HEK293 (cell line): ENCODE data around the gene HMGB2.

Source experiments
- ELK4 ChIP-seq: IDR thresholded peaks from 2 replicates; pipeline ENCODE4 v1.6.1; 2011; ENCODE audit warnings: mild to moderate bottlenecking, low read depth, low read length, borderline replicate concordance
- OVOL3 ChIP-seq: fragments of 450-650 bp; formaldehyde crosslinking; IDR thresholded peaks from 2 replicates; pipeline ENCODE4 v1.5.1; 2016; ENCODE audit warnings: missing biosample characterization, missing genetic modification characterization
- PRDM10 ChIP-seq: fragments of 450-650 bp; formaldehyde crosslinking; IDR thresholded peaks from 2 replicates; pipeline ENCODE4 v1.5.1; 2016; ENCODE audit warnings: missing biosample characterization, missing genetic modification characterization
- PRDM6 ChIP-seq: fragments of 450-650 bp; formaldehyde crosslinking; IDR thresholded peaks from 2 replicates; pipeline ENCODE4 v1.5.1; 2017; ENCODE audit warnings: missing biosample characterization, missing genetic modification characterization
- REST ChIP-seq: fragments of 450-650 bp; formaldehyde crosslinking; IDR thresholded peaks from 2 replicates; pipeline ENCODE4 v1.5.1; 2016; ENCODE audit warnings: missing biosample characterization, missing genetic modification characterization
- SCRT1 ChIP-seq: fragments of 450-650 bp; formaldehyde crosslinking; IDR thresholded peaks from 2 replicates; pipeline ENCODE4 v1.5.1; 2016; ENCODE audit warnings: missing biosample characterization, missing genetic modification characterization, borderline replicate concordance
- SP2 ChIP-seq: fragments of 450-650 bp; formaldehyde crosslinking; IDR thresholded peaks from 2 replicates; pipeline ENCODE4 v1.5.1; 2016; ENCODE audit warnings: missing biosample characterization, missing genetic modification characterization
- ZNF133 ChIP-seq: fragments of 450-650 bp; formaldehyde crosslinking; IDR thresholded peaks from 2 replicates; pipeline ENCODE4 v1.5.1; 2016; ENCODE audit warnings: missing biosample characterization, missing genetic modification characterization
- ZNF16 ChIP-seq: fragments of 450-650 bp; formaldehyde crosslinking; IDR thresholded peaks from 2 replicates; pipeline ENCODE4 v1.5.1; 2016; ENCODE audit warnings: low read depth, missing biosample characterization, missing genetic modification characterization
- ZNF214 ChIP-seq: fragments of 450-650 bp; formaldehyde crosslinking; IDR thresholded peaks from 2 replicates; pipeline ENCODE4 v1.5.1; 2017; ENCODE audit warnings: missing biosample characterization, mild to moderate bottlenecking, missing genetic modification characterization, borderline replicate concordance
- ZNF223 ChIP-seq: fragments of 450-650 bp; formaldehyde crosslinking; IDR thresholded peaks from 2 replicates; pipeline ENCODE4 v1.5.1; 2016; ENCODE audit warnings: missing biosample characterization, missing genetic modification characterization
- ZNF23 ChIP-seq: fragments of 450-650 bp; formaldehyde crosslinking; IDR thresholded peaks from 2 replicates; pipeline ENCODE4 v1.5.1; 2016; ENCODE audit warnings: missing biosample characterization, missing genetic modification characterization, borderline replicate concordance
- ZNF239 ChIP-seq: fragments of 450-650 bp; formaldehyde crosslinking; IDR thresholded peaks from 2 replicates; pipeline ENCODE4 v1.5.1; 2016; ENCODE audit warnings: missing biosample characterization, missing genetic modification characterization
- ZNF391 ChIP-seq: fragments of 450-650 bp; formaldehyde crosslinking; IDR thresholded peaks from 2 replicates; pipeline ENCODE4 v1.5.1; 2016; ENCODE audit warnings: low read depth, missing biosample characterization, missing genetic modification characterization, borderline replicate concordance
- ZNF473 ChIP-seq: fragments of 450-650 bp; formaldehyde crosslinking; IDR thresholded peaks from 2 replicates; pipeline ENCODE4 v1.5.1; 2017; ENCODE audit warnings: missing biosample characterization, missing genetic modification characterization
- ZNF558 ChIP-seq: fragments of 450-650 bp; formaldehyde crosslinking; IDR thresholded peaks from 2 replicates; pipeline ENCODE4 v1.5.1; 2016; ENCODE audit warnings: missing biosample characterization, missing genetic modification characterization
- ZNF664 ChIP-seq: fragments of 450-650 bp; formaldehyde crosslinking; IDR thresholded peaks from 2 replicates; pipeline ENCODE4 v1.5.1; 2016; ENCODE audit warnings: missing biosample characterization, missing genetic modification characterization
- ZNF768 ChIP-seq: fragments of 450-650 bp; formaldehyde crosslinking; IDR thresholded peaks from 2 replicates; pipeline ENCODE4 v1.5.1; 2018; ENCODE audit warnings: missing biosample characterization, mild to moderate bottlenecking, missing genetic modification characterization
- ZNF785 ChIP-seq: fragments of 450-650 bp; formaldehyde crosslinking; IDR thresholded peaks from 2 replicates; pipeline ENCODE4 v1.5.1; 2016; ENCODE audit warnings: missing biosample characterization, missing genetic modification characterization
- TF ChIP-seq, protein P1 (sequence below): fragments of 450-650 bp; formaldehyde crosslinking; IDR thresholded peaks from 2 replicates; pipeline ENCODE4 v1.5.1; 2016; ENCODE audit warnings: missing biosample characterization, missing genetic modification characterization
- TF ChIP-seq, protein P2 (sequence below): fragments of 450-650 bp; formaldehyde crosslinking; IDR thresholded peaks from 2 replicates; pipeline ENCODE4 v1.5.1; 2016; ENCODE audit warnings: missing biosample characterization, missing genetic modification characterization
- TF ChIP-seq, protein P3 (sequence below): fragments of 450-650 bp; formaldehyde crosslinking; IDR thresholded peaks from 2 replicates; pipeline ENCODE4 v1.5.0; 2017; ENCODE audit warnings: missing biosample characterization, missing genetic modification characterization, borderline replicate concordance

Gene HMGB2

GRCh38 chr4:173370477-173371291 is 36.5 kb upstream of the HMGB2 start, which contains the start of gene SAP30 (continued):
- TF ChIP-seq REST (peak; percentile 92), SP2 (tag by site-specific recombination) (peak; percentile 71), ZNF214 (tag by site-specific recombination) (no peak), ZNF785 (tag by site-specific recombination) (no peak), ZNF473 (no peak), ZNF768 (tag by site-specific recombination) (no peak), OVOL3 (tag by site-specific recombination) (no peak), ZNF16 (no peak), ZNF664 (tag by site-specific recombination) (no peak), PRDM6 (tag by site-specific recombination) (no peak), ZNF223 (tag by site-specific recombination) (no peak), SCRT1 (tag by site-specific recombination) (no peak), ELK4 (no peak), ZNF558 (no peak), ZNF391 (tag by site-specific recombination) (no peak), PRDM10 (tag by site-specific recombination) (0 out of 2 replicates have a peak, but pooled peaks have one; percentile 8), ZNF23 (tag by site-specific recombination) (no peak), ZNF239 (tag by site-specific recombination) (no peak), ZNF133 (tag by site-specific recombination) (no peak)
- TF ChIP-seq, protein P1, sequence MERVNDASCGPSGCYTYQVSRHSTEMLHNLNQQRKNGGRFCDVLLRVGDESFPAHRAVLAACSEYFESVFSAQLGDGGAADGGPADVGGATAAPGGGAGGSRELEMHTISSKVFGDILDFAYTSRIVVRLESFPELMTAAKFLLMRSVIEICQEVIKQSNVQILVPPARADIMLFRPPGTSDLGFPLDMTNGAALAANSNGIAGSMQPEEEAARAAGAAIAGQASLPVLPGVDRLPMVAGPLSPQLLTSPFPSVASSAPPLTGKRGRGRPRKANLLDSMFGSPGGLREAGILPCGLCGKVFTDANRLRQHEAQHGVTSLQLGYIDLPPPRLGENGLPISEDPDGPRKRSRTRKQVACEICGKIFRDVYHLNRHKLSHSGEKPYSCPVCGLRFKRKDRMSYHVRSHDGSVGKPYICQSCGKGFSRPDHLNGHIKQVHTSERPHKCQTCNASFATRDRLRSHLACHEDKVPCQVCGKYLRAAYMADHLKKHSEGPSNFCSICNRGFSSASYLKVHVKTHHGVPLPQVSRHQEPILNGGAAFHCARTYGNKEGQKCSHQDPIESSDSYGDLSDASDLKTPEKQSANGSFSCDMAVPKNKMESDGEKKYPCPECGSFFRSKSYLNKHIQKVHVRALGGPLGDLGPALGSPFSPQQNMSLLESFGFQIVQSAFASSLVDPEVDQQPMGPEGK (tag by site-specific recombination) = no peak
- TF ChIP-seq, protein P2, sequence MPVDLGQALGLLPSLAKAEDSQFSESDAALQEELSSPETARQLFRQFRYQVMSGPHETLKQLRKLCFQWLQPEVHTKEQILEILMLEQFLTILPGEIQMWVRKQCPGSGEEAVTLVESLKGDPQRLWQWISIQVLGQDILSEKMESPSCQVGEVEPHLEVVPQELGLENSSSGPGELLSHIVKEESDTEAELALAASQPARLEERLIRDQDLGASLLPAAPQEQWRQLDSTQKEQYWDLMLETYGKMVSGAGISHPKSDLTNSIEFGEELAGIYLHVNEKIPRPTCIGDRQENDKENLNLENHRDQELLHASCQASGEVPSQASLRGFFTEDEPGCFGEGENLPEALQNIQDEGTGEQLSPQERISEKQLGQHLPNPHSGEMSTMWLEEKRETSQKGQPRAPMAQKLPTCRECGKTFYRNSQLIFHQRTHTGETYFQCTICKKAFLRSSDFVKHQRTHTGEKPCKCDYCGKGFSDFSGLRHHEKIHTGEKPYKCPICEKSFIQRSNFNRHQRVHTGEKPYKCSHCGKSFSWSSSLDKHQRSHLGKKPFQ = no peak
- TF ChIP-seq, protein P3, sequence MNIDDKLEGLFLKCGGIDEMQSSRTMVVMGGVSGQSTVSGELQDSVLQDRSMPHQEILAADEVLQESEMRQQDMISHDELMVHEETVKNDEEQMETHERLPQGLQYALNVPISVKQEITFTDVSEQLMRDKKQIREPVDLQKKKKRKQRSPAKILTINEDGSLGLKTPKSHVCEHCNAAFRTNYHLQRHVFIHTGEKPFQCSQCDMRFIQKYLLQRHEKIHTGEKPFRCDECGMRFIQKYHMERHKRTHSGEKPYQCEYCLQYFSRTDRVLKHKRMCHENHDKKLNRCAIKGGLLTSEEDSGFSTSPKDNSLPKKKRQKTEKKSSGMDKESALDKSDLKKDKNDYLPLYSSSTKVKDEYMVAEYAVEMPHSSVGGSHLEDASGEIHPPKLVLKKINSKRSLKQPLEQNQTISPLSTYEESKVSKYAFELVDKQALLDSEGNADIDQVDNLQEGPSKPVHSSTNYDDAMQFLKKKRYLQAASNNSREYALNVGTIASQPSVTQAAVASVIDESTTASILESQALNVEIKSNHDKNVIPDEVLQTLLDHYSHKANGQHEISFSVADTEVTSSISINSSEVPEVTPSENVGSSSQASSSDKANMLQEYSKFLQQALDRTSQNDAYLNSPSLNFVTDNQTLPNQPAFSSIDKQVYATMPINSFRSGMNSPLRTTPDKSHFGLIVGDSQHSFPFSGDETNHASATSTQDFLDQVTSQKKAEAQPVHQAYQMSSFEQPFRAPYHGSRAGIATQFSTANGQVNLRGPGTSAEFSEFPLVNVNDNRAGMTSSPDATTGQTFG (tag by site-specific recombination) = no peak
